Body of pancreas (tissue), 4 donors: ENCODE results near the gene NOM1.

Experiments used
- POLR2A ChIP-seq, 3 donors: fragments of 450-650 bp; IDR thresholded peaks; one replicate each; pipeline ENCODE4 v1.6.1; 2016; ENCODE audit warnings: antibody characterized with exemption in 3 of 3, mild to moderate bottlenecking in 2 of 3
- TF ChIP-seq, protein P1 (sequence below), 7 experiments: fragments of 450-650 bp in 4 of 7; fragments of 200-600 bp in 3 of 7; sonication (generic) in 3 of 7; IDR thresholded peaks; one replicate each; pipeline ENCODE4 v1.5.1; 2016 to 2019; ENCODE audit warnings: antibody characterized with exemption in 7 of 7

DNA sequence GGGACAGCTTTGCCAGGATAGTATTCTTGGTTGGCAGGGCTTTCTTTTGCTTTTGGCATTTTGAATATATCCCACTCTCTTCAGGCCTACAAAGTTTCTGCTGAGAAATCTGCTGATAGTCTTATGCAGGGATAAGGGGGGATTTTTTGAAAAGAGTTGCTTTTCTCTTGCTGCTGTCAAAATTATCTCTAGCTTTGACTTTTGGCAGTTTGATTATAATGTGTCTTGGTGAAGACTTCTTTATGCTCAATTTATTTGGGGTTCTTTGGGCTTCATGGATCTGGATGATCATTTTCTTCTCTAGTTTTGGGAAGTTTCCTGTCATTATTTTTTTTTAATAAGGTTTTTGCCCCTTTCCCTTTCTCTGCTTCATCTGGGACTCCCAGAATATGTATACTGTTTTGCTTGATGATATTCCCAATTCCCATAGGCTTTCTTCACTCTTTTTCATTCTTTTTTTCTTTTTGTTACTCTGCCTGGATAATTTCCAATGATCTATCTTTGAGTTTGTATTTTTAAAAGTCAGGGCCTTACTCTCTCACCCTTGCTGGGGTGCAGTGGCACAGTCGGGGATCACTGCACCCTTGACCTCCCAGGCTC lies 29.6 kb downstream of the NOM1 start:
- TF ChIP-seq POLR2A (IDR thresholded peaks at IDR 0.05): no peak
- TF ChIP-seq, protein P1, sequence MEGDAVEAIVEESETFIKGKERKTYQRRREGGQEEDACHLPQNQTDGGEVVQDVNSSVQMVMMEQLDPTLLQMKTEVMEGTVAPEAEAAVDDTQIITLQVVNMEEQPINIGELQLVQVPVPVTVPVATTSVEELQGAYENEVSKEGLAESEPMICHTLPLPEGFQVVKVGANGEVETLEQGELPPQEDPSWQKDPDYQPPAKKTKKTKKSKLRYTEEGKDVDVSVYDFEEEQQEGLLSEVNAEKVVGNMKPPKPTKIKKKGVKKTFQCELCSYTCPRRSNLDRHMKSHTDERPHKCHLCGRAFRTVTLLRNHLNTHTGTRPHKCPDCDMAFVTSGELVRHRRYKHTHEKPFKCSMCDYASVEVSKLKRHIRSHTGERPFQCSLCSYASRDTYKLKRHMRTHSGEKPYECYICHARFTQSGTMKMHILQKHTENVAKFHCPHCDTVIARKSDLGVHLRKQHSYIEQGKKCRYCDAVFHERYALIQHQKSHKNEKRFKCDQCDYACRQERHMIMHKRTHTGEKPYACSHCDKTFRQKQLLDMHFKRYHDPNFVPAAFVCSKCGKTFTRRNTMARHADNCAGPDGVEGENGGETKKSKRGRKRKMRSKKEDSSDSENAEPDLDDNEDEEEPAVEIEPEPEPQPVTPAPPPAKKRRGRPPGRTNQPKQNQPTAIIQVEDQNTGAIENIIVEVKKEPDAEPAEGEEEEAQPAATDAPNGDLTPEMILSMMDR (IDR thresholded peaks at IDR 0.05): no peak
